ENCODE results near the gene FAM219A. TPM values are rescaled to one million over a fixed set of nuclear protein-coding genes. Genes with fewer than 3 reads are reported as not detected.
A peak's percentile ranks its signal among the peaks of the same experiment; 100 is the strongest.

FAM219A gene
- total RNA-seq, 2 donors from 2014 or later: 19.2 to 20.2 TPM

DNA sequence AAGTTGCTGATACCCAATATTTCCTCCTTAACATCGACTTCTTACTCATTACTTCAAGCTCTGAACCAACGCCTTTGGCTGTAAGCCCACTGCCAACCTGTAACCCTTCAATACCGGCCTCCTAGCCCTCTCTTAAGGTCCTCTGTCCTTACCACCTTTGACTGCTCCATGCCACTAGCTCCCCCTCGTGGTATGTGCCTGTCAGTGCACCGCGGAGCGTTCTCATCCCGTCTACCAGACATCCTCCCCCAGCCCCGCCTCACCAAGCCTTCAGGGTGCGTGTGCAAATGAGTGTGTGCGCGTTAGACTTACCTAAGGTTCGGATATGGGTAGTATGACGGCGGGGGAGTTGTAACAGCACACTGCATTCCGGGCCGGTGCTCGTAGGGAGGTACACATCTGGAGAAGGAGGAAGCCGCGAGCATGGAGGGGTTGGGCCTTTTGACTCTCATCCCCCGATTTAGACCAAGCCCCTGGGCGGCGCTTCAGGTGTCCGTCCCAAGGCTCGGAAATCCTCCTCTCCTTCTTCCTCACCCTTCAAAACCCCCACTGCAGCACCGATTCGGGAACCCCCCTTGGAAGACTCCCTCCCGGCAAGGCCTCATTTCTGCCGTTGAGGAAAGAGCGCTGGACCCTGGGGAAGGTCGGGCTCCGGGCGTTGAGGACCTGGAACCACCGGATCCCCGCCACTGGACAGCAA lies 78.9 kb downstream of the FAM219A start:
- DNase-seq (ENCODE audit: low spot score) (peak; percentile 68), ATAC-seq (ENCODE audit: insufficient number of reproducible peaks, low FRiP score, low read depth) (peak; percentile 60)
- no peaks in the 10 kb centered on the region for H3K36me3 ChIP-seq
- TF ChIP-seq, protein P1, sequence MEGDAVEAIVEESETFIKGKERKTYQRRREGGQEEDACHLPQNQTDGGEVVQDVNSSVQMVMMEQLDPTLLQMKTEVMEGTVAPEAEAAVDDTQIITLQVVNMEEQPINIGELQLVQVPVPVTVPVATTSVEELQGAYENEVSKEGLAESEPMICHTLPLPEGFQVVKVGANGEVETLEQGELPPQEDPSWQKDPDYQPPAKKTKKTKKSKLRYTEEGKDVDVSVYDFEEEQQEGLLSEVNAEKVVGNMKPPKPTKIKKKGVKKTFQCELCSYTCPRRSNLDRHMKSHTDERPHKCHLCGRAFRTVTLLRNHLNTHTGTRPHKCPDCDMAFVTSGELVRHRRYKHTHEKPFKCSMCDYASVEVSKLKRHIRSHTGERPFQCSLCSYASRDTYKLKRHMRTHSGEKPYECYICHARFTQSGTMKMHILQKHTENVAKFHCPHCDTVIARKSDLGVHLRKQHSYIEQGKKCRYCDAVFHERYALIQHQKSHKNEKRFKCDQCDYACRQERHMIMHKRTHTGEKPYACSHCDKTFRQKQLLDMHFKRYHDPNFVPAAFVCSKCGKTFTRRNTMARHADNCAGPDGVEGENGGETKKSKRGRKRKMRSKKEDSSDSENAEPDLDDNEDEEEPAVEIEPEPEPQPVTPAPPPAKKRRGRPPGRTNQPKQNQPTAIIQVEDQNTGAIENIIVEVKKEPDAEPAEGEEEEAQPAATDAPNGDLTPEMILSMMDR (IDR thresholded peaks at IDR 0.05): peak; percentile 99
- H3K4me1 ChIP-seq (ENCODE audit: control insufficient read depth in 1 of 2, low read depth in 2 of 2): peaks cover 14 to 34% of the 10 kb centered on the region in 2 donors
- no peak overlapping the region for H3K27ac ChIP-seq
- no peaks in the 10 kb centered on the region for H3K27me3 ChIP-seq (replicated peaks; ENCODE audit: insufficient read depth)
- no peaks in the 10 kb centered on the region for H3K9me3 ChIP-seq
- peak overlapping the region; percentile 71 for H3K4me3 ChIP-seq

DNA sequence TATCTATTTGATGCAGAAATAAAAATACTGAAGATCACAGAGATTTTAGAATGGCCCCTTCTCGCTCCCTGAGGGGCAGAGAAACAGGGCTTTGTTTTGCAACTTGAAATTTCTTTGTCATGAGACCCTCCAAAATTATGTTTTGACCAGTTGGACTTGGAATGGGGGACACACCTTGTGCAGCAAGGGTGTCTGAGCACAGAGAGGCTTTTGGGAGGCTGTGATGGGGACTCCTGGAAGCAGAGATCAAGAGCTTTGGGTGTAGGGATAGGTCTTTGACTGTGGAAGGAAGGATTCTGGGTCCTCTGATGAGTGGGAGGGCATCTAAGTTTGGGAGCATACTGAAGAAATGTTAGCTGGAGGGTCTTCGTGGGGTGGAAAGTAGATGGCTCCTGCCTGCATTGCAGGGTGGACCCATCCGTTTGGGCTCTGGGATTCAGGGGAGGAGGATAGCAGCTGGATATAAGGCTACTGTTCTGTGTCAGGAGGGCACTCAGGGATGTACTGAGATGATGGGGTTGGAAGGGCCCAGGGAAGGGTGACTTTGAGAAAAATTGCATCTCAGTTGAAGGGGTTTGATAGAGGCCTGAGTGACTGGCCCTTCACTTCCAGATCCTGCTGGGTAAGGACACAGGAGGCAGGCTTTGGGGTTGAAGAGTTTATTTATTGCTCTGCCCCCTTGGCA lies 79.9 kb downstream of the FAM219A start:
- Histone ChIP-seq H3K27ac (no peak overlapping the region), H3K27me3 (replicated peaks; ENCODE audit: insufficient read depth) (no peaks in the 10 kb centered on the region), H3K9me3 (no peaks in the 10 kb centered on the region), H3K4me3 (no peak overlapping the region), H3K4me1 (ENCODE audit: control insufficient read depth in 1 of 2, low read depth in 2 of 2) (peaks cover 14 to 34% of the 10 kb centered on the region in 2 donors), H3K36me3 (no peaks in the 10 kb centered on the region)
- no peak for DNase-seq (ENCODE audit: low spot score)
- ATAC-seq (ENCODE audit: insufficient number of reproducible peaks, low FRiP score, low read depth): no peak
- TF ChIP-seq, protein P1 (IDR thresholded peaks at IDR 0.05): no peak

DNA sequence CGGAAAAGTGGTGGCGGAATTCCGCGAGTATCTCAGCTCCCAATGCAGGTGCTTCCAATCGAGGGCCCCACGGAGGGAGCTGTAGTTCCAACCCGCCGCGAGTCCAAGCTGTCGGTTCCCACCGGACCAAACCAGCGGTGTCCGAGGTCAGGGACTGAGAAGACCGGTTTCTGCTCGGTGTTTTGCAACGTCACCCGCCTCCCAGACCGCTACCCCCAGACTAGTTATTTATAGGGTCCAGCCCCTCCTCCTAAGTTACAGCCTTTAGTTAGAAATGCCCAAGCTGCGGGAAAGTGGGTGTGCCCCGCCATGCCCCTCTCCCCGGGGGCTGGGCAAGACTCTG lies 81.0 kb downstream of the FAM219A start:
- peaks cover 14 to 34% of the 10 kb centered on the region in 2 donors for H3K4me1 ChIP-seq (ENCODE audit: control insufficient read depth in 1 of 2, low read depth in 2 of 2)
- H3K4me3 ChIP-seq: peak overlapping the region; percentile 79
- TF ChIP-seq, protein P1 (IDR thresholded peaks at IDR 0.05): no peak
- DNase-seq (ENCODE audit: low spot score) (no peak), ATAC-seq (ENCODE audit: insufficient number of reproducible peaks, low FRiP score, low read depth) (no peak)
- no peaks in the 10 kb centered on the region for H3K27me3 ChIP-seq (replicated peaks; ENCODE audit: insufficient read depth)
- peak overlapping the region; percentile 51 to 59 for H3K27ac ChIP-seq
- H3K36me3 ChIP-seq: peaks cover 3% of the 10 kb centered on the region
- H3K9me3 ChIP-seq: no peaks in the 10 kb centered on the region

DNA sequence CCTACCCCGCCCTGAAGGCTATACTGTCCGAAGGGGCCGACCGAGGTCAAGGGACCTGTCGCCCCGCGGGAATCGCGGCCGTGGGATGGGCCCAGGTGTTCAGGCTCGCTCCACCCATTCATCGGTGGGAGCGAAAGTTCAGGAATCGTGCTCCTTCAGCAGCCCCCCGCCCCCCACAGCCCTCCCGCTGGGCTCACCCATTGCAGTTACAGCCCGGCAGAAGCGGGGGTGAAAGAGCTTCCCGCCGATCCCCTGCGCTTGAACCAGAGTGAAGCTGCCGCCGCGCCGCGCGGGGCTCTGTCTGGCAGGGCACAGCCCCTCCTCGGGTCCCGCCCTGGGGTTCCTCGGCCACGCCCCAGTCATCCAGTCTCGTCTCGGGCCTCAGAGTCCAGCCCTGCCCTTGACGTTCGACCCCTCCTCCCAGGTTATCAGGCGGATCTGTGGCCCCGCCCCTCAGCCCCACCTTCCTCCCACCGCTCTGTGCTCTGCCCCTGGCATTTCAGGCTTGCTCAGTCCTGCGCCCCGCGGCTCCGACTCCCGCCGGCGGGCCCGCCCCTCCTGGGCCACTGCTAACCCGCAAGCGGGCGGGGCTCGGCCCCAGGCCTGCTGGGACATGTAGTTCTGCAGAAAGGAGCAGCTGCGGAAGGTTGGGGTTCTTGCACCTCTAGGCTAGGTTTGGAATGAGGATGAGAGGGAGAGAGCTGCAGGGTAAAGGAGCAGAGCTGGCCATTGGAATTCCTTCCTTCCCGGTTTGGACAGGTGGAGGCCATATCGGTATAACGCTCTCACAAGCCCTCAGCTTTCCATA lies 81.6 kb downstream of the FAM219A start, which contains the start of gene MYORG:
TSS of gene MYORG (minus strand) at position 303 of the 808 bp plus-strand sequence. CDS start 3,955 bp downstream, outside the sequence.
- peak; percentile 57 for ATAC-seq (ENCODE audit: insufficient number of reproducible peaks, low FRiP score, low read depth)
- H3K4me1 ChIP-seq (ENCODE audit: control insufficient read depth in 1 of 2, low read depth in 2 of 2): peaks cover 14 to 34% of the 10 kb centered on the region in 2 donors

More for the DNA sequence above, 81.6 kb downstream of the FAM219A start, which contains the start of gene MYORG:
- DNase-seq (ENCODE audit: low spot score): peak; percentile 87
- no peaks in the 10 kb centered on the region for H3K27me3 ChIP-seq (replicated peaks; ENCODE audit: insufficient read depth)
- H3K9me3 ChIP-seq: no peaks in the 10 kb centered on the region
- TF ChIP-seq, protein P1 (IDR thresholded peaks at IDR 0.05): no peak
- H3K4me3 ChIP-seq: peak within 1 kb of the TSS; percentile 79
- peaks cover 8% of the 10 kb centered on the region for H3K36me3 ChIP-seq
- peak within 1 kb of the TSS; percentile 51 to 59 for H3K27ac ChIP-seq
